HCT116 (cell line): ENCODE measurements around the gene TOM1. TPM values are rescaled to one million over a fixed set of nuclear protein-coding genes. Genes with fewer than 3 reads are reported as not detected.

ENCODE experiments used
- ATAC-seq: fragments of 200-7000 bp; cut with Tn5 transposase; 2 replicates; pipeline ENCODE4 v1.9.1; 2020; ENCODE audit warnings: mild to moderate bottlenecking, moderate library complexity
- BruUV-seq: library from RNA; stranded (reverse); fragments of 400-500 nt; replicated peaks from 2 replicates; lab custom pipeline; 2021; lab: Mats Ljungman, UMichigan
- CTCF ChIA-PET: fragments of 300-600 bp; sonication (Branson Sonifier 250); formaldehyde crosslinking; loops from one replicate; lab custom pipeline; 2021; ENCODE audit warnings: antibody characterized with exemption; lab: Charles Lee
- POLR2A ChIA-PET: fragments of 300-600, 350-600 bp; sonication (Branson Sonifier 250); formaldehyde crosslinking; loops from one replicate; lab custom pipeline; 2021; ENCODE audit warnings: antibody characterized with exemption; lab: Charles Lee
- RAD21 ChIA-PET, 2 experiments: fragments of 300-600 bp; sonication (Branson Sonifier 250); formaldehyde crosslinking; loops; one replicate each; lab custom pipeline; 2023; ENCODE audit warnings: low total read pairs in 2 of 2; ENCODE audit not compliant: uncharacterized antibody in 2 of 2, unreplicated experiment in 2 of 2, low non-redundant PET in 1 of 2; lab: Charles Lee
- DNase-seq: peaks from one replicate; pipeline ENCODE4 v3.0.0-alpha.2; 2010; ENCODE audit warnings: low read depth, low spot score
- H2AFZ ChIP-seq: fragments of 200-600 bp; shearing (Covaris generic), sonication (generic); 2 replicates; pipeline ENCODE4 v1.6.1; 2017; ENCODE audit warnings: low read depth, mixed run types, mixed read lengths, antibody characterized with exemption, low read length; ENCODE audit not compliant: poor library complexity, severe bottlenecking
- H3K27ac ChIP-seq: 2 replicates; pipeline ENCODE4 v1.5.1; 2012; ENCODE audit warnings: low read depth, low read length
- H3K27me3 ChIP-seq: fragments of 200-600 bp; sonication (generic); 2 replicates; pipeline ENCODE4 v1.6.1; 2016; ENCODE audit warnings: mixed run types, low read length, mixed read lengths; ENCODE audit not compliant: insufficient read depth
- H3K36me3 ChIP-seq, 2 experiments: fragments of 200-500 bp in 1 of 2; fragments of 200-600 bp in 1 of 2; sonication (Bioruptor generic) in 1 of 2; sonication (generic) in 1 of 2; 2 replicates each; pipeline versions ENCODE4 v1.5.1 to v1.6.1; 2014 to 2016; ENCODE audit warnings: low read length in 2 of 2, inconsistent platforms in 1 of 2, mixed read lengths in 1 of 2, mixed run types in 1 of 2; ENCODE audit not compliant: insufficient read depth in 2 of 2, control insufficient read depth in 1 of 2
- H3K4me1 ChIP-seq, 2 experiments: fragments of 200-600 bp in 1 of 2; sonication (generic) in 1 of 2; 2 replicates each; pipeline versions ENCODE4 v1.5.1 to v1.6.1; 2012 to 2017; ENCODE audit warnings: low read length in 2 of 2, inconsistent platforms in 1 of 2, mild to moderate bottlenecking in 1 of 2, mixed read lengths in 1 of 2, mixed run types in 1 of 2, moderate library complexity in 1 of 2; ENCODE audit not compliant: insufficient read depth in 2 of 2, control insufficient read depth in 1 of 2
- H3K4me2 ChIP-seq: fragments of 200-600 bp; sonication (generic); 2 replicates; pipeline ENCODE4 v1.6.1; 2017; ENCODE audit warnings: mixed run types, low read length, mixed read lengths
- H3K4me3 ChIP-seq, 2 experiments: fragments of 200-600 bp in 1 of 2; sonication (generic) in 1 of 2; replicated peaks in 1 of 2; 2 replicates each; pipeline ENCODE4 v1.5.1; 2011 to 2016; ENCODE audit warnings: low read length in 2 of 2, control low read depth in 1 of 2, low read depth in 1 of 2, mild to moderate bottlenecking in 1 of 2, mixed read lengths in 1 of 2, mixed run types in 1 of 2
- H3K79me2 ChIP-seq: fragments of 200-600 bp; sonication (generic); 2 replicates; pipeline ENCODE4 v1.6.1; 2017; ENCODE audit warnings: mild to moderate bottlenecking, mixed run types, low read length, moderate library complexity, mixed read lengths; ENCODE audit not compliant: insufficient read depth
- H3K9ac ChIP-seq: fragments of 200-600 bp; sonication (generic); 2 replicates; pipeline ENCODE4 v1.6.1; 2016; ENCODE audit warnings: low read length, mixed read lengths
- H3K9me2 ChIP-seq: fragments of 200-600 bp; sonication (generic), shearing (Covaris generic); 2 replicates; pipeline ENCODE4 v1.6.1; 2017; ENCODE audit warnings: mixed run types, mild to moderate bottlenecking, moderate library complexity; ENCODE audit not compliant: insufficient read depth
- H3K9me3 ChIP-seq, 2 experiments: fragments of 200-500 bp in 1 of 2; fragments of 200-600 bp in 1 of 2; sonication (Bioruptor generic) in 1 of 2; sonication (generic) in 1 of 2; 2 replicates each; pipeline ENCODE4 v1.6.1; 2014 to 2017; ENCODE audit warnings: low read length in 2 of 2, mixed read lengths in 2 of 2, inconsistent platforms in 1 of 2, low read depth in 1 of 2, mild to moderate bottlenecking in 1 of 2, mixed run types in 1 of 2, moderate library complexity in 1 of 2; ENCODE audit not compliant: control insufficient read depth in 1 of 2, insufficient read depth in 1 of 2
- H4K20me1 ChIP-seq: fragments of 200-600 bp; sonication (generic), shearing (Covaris generic); 2 replicates; pipeline ENCODE4 v1.6.1; 2017; ENCODE audit warnings: mixed run types, mild to moderate bottlenecking, moderate library complexity; ENCODE audit not compliant: insufficient read depth
- ATF3 ChIP-seq: IDR thresholded peaks from 2 replicates; pipeline ENCODE4 v1.6.1; 2012
- CBX3 ChIP-seq: IDR thresholded peaks from 2 replicates; pipeline ENCODE4 v1.6.1; 2012; ENCODE audit warnings: low read depth
- CEBPB ChIP-seq: IDR thresholded peaks from 2 replicates; pipeline ENCODE4 v1.6.1; 2012; ENCODE audit warnings: low read depth
- CTCF ChIP-seq, 3 experiments: fragments of 200-600 bp in 1 of 3; sonication (generic) in 1 of 3; IDR thresholded peaks in 2 of 3; conservative IDR thresholded peaks in 1 of 3; 2 replicates each; pipeline ENCODE4 v1.5.1; 2012 to 2017; ENCODE audit warnings: low read depth in 2 of 3, low read length in 2 of 3, antibody characterized with exemption in 1 of 3, borderline replicate concordance in 1 of 3, control low read depth in 1 of 3, mild to moderate bottlenecking in 1 of 3, mixed read lengths in 1 of 3, mixed run types in 1 of 3, moderate library complexity in 1 of 3; ENCODE audit not compliant: insufficient read depth in 1 of 3
- EGR1 ChIP-seq: IDR thresholded peaks from 2 replicates; pipeline ENCODE4 v1.6.1; 2012; ENCODE audit warnings: low read depth
- ELF1 ChIP-seq: IDR thresholded peaks from 2 replicates; pipeline ENCODE4 v1.6.1; 2012; ENCODE audit warnings: low read depth, borderline replicate concordance
- FOSL1 ChIP-seq: IDR thresholded peaks from 2 replicates; pipeline ENCODE4 v1.6.1; 2012; ENCODE audit warnings: low read depth
- JUND ChIP-seq: IDR thresholded peaks from 2 replicates; pipeline ENCODE4 v1.6.1; 2012
- POLR2A ChIP-seq: IDR thresholded peaks from 2 replicates; pipeline ENCODE4 v1.7.0; 2011; ENCODE audit warnings: borderline replicate concordance; ENCODE audit not compliant: insufficient read depth, insufficient read length; ENCODE audit errors: extremely low read depth
- POLR2AphosphoS5 ChIP-seq: IDR thresholded peaks from 2 replicates; pipeline ENCODE4 v1.6.1; 2011; ENCODE audit warnings: mild to moderate bottlenecking, low read depth, low read length, moderate library complexity
- RAD21 ChIP-seq: IDR thresholded peaks from 2 replicates; pipeline ENCODE4 v1.6.1; 2012; ENCODE audit warnings: low read depth, mild to moderate bottlenecking
- SIN3A ChIP-seq: IDR thresholded peaks from 2 replicates; pipeline ENCODE4 v1.6.1; 2012; ENCODE audit warnings: low read depth
- SP1 ChIP-seq: IDR thresholded peaks from 2 replicates; pipeline ENCODE4 v1.6.1; 2012; ENCODE audit warnings: low read depth
- SRF ChIP-seq: IDR thresholded peaks from 2 replicates; pipeline ENCODE4 v1.6.1; 2012; ENCODE audit warnings: low read depth
- TCF7L2 ChIP-seq: IDR thresholded peaks from 2 replicates; pipeline ENCODE4 v1.7.0; 2011; ENCODE audit warnings: borderline replicate concordance, inconsistent platforms; ENCODE audit not compliant: insufficient read depth, insufficient read length; ENCODE audit errors: extremely low read depth
- YY1 ChIP-seq: IDR thresholded peaks from 2 replicates; pipeline ENCODE4 v1.6.1; 2011; ENCODE audit warnings: low read length, low read depth, moderate library complexity, mild to moderate bottlenecking; ENCODE audit not compliant: insufficient replicate concordance; ENCODE audit errors: extremely low read depth
- ZBTB33 ChIP-seq: IDR thresholded peaks from 2 replicates; pipeline ENCODE4 v1.6.1; 2011; ENCODE audit warnings: mild to moderate bottlenecking, low read length, moderate library complexity; ENCODE audit not compliant: insufficient replicate concordance; ENCODE audit errors: extremely low read depth
- ZNF274 ChIP-seq: fragments of 200-500 bp; sonication (Bioruptor generic); IDR thresholded peaks from 2 replicates; pipeline ENCODE4 v1.6.1; 2014; ENCODE audit warnings: mild to moderate bottlenecking, low read depth, low read length, inconsistent platforms
- intact Hi-C: fragments of 100-400 bp; cut with micrococcal nuclease; formaldehyde crosslinking; loops from 2 replicates; pipeline ENCODE4 v1.10.0; 2022
- total RNA-seq: library from RNA; stranded (reverse); gene quantifications from one replicate; pipeline ENCODE4 v1.2.1, GENCODE V29; 2021; ENCODE audit not compliant: unreplicated experiment
- TF ChIP-seq, protein P1 (sequence below): IDR thresholded peaks from 2 replicates; pipeline ENCODE4 v1.6.1; 2012

Gene TOM1
- total RNA-seq, 1 experiment from 2014 or later: 18.0 TPM

DNA sequence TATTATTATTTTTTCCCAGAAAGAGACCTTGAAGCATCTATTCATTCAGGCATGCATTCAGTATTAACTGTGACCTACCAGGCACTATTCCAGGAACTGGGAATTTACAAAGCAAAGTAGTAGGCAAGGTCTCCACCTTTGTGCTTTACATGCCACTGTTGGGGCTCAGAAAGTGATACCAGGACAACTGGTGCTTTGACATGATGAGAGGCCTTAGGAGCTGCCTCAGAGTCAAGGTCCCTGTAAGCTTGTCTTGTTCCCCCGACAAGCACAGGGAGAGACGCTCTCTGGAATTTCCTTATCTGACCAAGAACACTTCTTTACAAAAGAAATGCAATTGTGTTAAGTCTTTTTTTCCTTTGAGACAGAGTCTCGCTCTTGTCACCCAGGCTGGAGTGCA is 78.9 kb downstream of the TOM1 start:
- POLR2A ChIA-PET: no interaction called here
- no peak overlapping the region for H3K4me2 ChIP-seq
- no TSS peak for BruUV-seq

More for the DNA sequence above, 78.9 kb downstream of the TOM1 start:
- TF ChIP-seq SIN3A: no peak
- TF ChIP-seq ELF1: no peak
- no peak for TF ChIP-seq ATF3
- TF ChIP-seq ZNF274: no peak
- no peak for TF ChIP-seq CTCF (IDR thresholded peaks at IDR 0.05 in 2 of 3, conservative IDR thresholded peaks at IDR 0.05 in 1 of 3; ENCODE audit: borderline replicate concordance in 1 of 3, insufficient read depth in 1 of 3, low read depth in 2 of 3, low read length in 2 of 3)
- TF ChIP-seq, protein P1, sequence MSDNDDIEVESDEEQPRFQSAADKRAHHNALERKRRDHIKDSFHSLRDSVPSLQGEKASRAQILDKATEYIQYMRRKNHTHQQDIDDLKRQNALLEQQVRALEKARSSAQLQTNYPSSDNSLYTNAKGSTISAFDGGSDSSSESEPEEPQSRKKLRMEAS: no peak
- no peak for TF ChIP-seq POLR2A
- TF ChIP-seq YY1: no peak
- no peak for TF ChIP-seq JUND
- no peak for TF ChIP-seq EGR1
- no peak for TF ChIP-seq SP1
- no peak for TF ChIP-seq TCF7L2
- no peak for TF ChIP-seq POLR2AphosphoS5
- TF ChIP-seq CBX3: no peak
- no peak for TF ChIP-seq SRF
- no peak for TF ChIP-seq CEBPB
- no peak for TF ChIP-seq FOSL1
- no peak for TF ChIP-seq RAD21
- no peak for TF ChIP-seq ZBTB33
- TF ChIP-seq, all 23 proteins: peak for 0
- ChIA-PET CTCF (no interaction called here), RAD21 (no interaction called here)
- Histone ChIP-seq H3K79me2 (peaks cover 10% of the 10 kb centered on the region), H3K27ac (no peak overlapping the region), H4K20me1 (no peaks in the 10 kb centered on the region), H3K36me3 (no peaks in the 10 kb centered on the region; a peak in 1 of 4 replicates), H2AFZ (no peak overlapping the region), H3K27me3 (no peaks in the 10 kb centered on the region), H3K9ac (no peak overlapping the region), H3K4me3 (no peak overlapping the region), H3K4me1 (peaks cover 28 to 68% of the 10 kb centered on the region in 2 experiments), H3K9me3 (no peaks in the 10 kb centered on the region), H3K9me2 (no peaks in the 10 kb centered on the region)
- DNase-seq: no peak
- no peak for ATAC-seq
- intact Hi-C loops: loop anchor here (10.0 kb wide), 1 partner anchor 456 kb away; no protein-coding TSS in a partner anchor
